K562 treated with DMSO at 1 percent for 48 hours (cell line): Measurements from ENCODE around the gene SEBOX. TPM values are rescaled to one million over a fixed set of nuclear protein-coding genes. Genes with fewer than 3 reads are reported as not detected.

ENCODE experiments used
- total RNA-seq: library from RNA; unstranded; fragments of 300-600 nt; gene quantifications from 2 replicates; pipeline ENCODE4 v1.2.3, GENCODE V29; 2022; ENCODE audit warnings: low replicate concordance; ENCODE audit errors: extremely low read depth

Gene SEBOX
- not detected in 2 replicates for total RNA-seq

GRCh38 chr17:28364665-28365363, at the start of gene SEBOX:
Gene SEBOX, minus strand, starts transcription at chr17:28365199. Its CDS starts 48 bp downstream, at chr17:28365151.

GRCh38 chr17:28405632-28406472, 40.9 kb upstream of the SEBOX start, which contains the start of gene SLC46A1:
Gene SLC46A1, minus strand, starts transcription at chr17:28406212. Its CDS starts 98 bp downstream, at chr17:28406114.

GRCh38 chr17:28371245-28372202, 6.5 kb upstream of the SEBOX start, which contains the start of gene SARM1:
Gene SARM1, plus strand, starts transcription at chr17:28371694. Its CDS starts 339 bp downstream, at chr17:28372033.

GRCh38 chr17:28370035-28370743, 5.2 kb upstream of the SEBOX start, which contains the start of gene VTN:
Gene VTN, minus strand, starts transcription at chr17:28370307. Its CDS starts 104 bp downstream, at chr17:28370203.

GRCh38 chr17:28357061-28357900, 7.7 kb downstream of the SEBOX start, which contains the start of gene POLDIP2:
Gene POLDIP2, minus strand, starts transcription at chr17:28357527. Its CDS starts 79 bp downstream, at chr17:28357448.

GRCh38 chr17:28335201-28335958, 29.6 kb downstream of the SEBOX start, which contains the start of the genes IFT20 and TNFAIP1:
Gene IFT20, minus strand, starts transcription at chr17:28335472. Its CDS starts 3,487 bp downstream, at chr17:28331985.
Gene TNFAIP1, plus strand, starts transcription at chr17:28335761. Its CDS starts 3,761 bp downstream, at chr17:28339522.

GRCh38 chr17:28318759-28319597, 46.0 kb downstream of the SEBOX start, which contains the start of gene TMEM97:
Gene TMEM97, plus strand, starts transcription at chr17:28319200. Its CDS starts 40 bp downstream, at chr17:28319240.

Other genes starting within 250 kb of the SEBOX start
- gene TMEM97, start 46.0 kb downstream of the SEBOX start, total RNA-seq = not detected in 2 replicates
- gene IFT20, start 29.7 kb downstream of the SEBOX start, total RNA-seq = not detected in 2 replicates
- gene TNFAIP1, start 29.4 kb downstream of the SEBOX start, total RNA-seq = not detected in 2 replicates
- not detected in 2 replicates for gene POLDIP2, start 7.7 kb downstream of the SEBOX start, total RNA-seq
- gene VTN, start 5.1 kb upstream of the SEBOX start, total RNA-seq = not detected in 2 replicates
- gene SARM1, start 6.5 kb upstream of the SEBOX start, total RNA-seq = not detected in 2 replicates
- gene SLC46A1, start 41.0 kb upstream of the SEBOX start, total RNA-seq = not detected in 2 replicates
- not detected in 2 replicates for gene SLC13A2, start 108.4 kb upstream of the SEBOX start, total RNA-seq
- gene FOXN1, start 141.1 kb upstream of the SEBOX start, total RNA-seq = not detected in 2 replicates
- not detected in 2 replicates for gene UNC119, start 187.4 kb upstream of the SEBOX start, total RNA-seq
- not detected in 2 replicates for gene PIGS, start 206.3 kb upstream of the SEBOX start, total RNA-seq
- not detected in 2 replicates for gene ALDOC, start 211.7 kb upstream of the SEBOX start, total RNA-seq
- not detected in 2 replicates for gene SPAG5, start 233.8 kb upstream of the SEBOX start, total RNA-seq
- gene RSKR, start 249.0 kb upstream of the SEBOX start, total RNA-seq = not detected in 2 replicates